Skeletal muscle cell (primary cell): ENCODE data around the gene TUBB.

Source experiments
- DNase-seq: peaks from one replicate; pipeline ENCODE4 v3.0.0-alpha.2; 2010; ENCODE audit warnings: low read depth
- H3K4me3 ChIP-seq: 2 replicates; pipeline ENCODE4 v1.5.1; 2011; ENCODE audit warnings: low read depth, mild to moderate bottlenecking, control low read depth, low read length, moderate library complexity

Gene TUBB

GRCh38 chr6:30719791-30720737, at the start of gene TUBB:
Gene TUBB (plus strand): TSS chr6:30720352. CDS start chr6:30720507, 155 bp downstream.
- peak; percentile 95 for DNase-seq
- peak within 1 kb of the TSS; percentile 98 for H3K4me3 ChIP-seq

- no peak for DNase-seq
- H3K4me3 ChIP-seq: no peak overlapping the region
These were observed 49.2 kb upstream of the TUBB start for GRCh38 chr6:30670760-30671527.

- peak within 1 kb of the TSS; percentile 99 for H3K4me3 ChIP-seq
- peak; percentile 95 for DNase-seq
These were observed 47.5 kb upstream of the TUBB start, which contains the start of gene DHX16 for GRCh38 chr6:30672445-30673253. Gene DHX16 (minus strand): TSS chr6:30673006. CDS start chr6:30672841, 165 bp downstream.

- no peak for DNase-seq
- H3K4me3 ChIP-seq: no peak overlapping the region
These were observed 43.4 kb upstream of the TUBB start for GRCh38 chr6:30676660-30677285.

GRCh38 chr6:30678964-30679726, 41.0 kb upstream of the TUBB start:
- DNase-seq: no peak
- peak overlapping the region; percentile 28 for H3K4me3 ChIP-seq

GRCh38 chr6:30679765-30680535, 40.2 kb upstream of the TUBB start:
- H3K4me3 ChIP-seq: peak overlapping the region; percentile 28

GRCh38 chr6:30681766-30682142, 38.4 kb upstream of the TUBB start:
- DNase-seq: no peak

More at GRCh38 chr6:30679765-30680535, 40.2 kb upstream of the TUBB start:
- DNase-seq: no peak

GRCh38 chr6:30682143-30683117, 37.7 kb upstream of the TUBB start:
- peak overlapping the region; percentile 90 for H3K4me3 ChIP-seq
- DNase-seq: peak; percentile 66

More at GRCh38 chr6:30681766-30682142, 38.4 kb upstream of the TUBB start:
- H3K4me3 ChIP-seq: peak overlapping the region; percentile 90

GRCh38 chr6:30683183-30683979, 36.8 kb upstream of the TUBB start:
- H3K4me3 ChIP-seq: peak overlapping the region; percentile 90
- no peak for DNase-seq

GRCh38 chr6:30683980-30684338, 36.2 kb upstream of the TUBB start:
- no peak for DNase-seq
- peak overlapping the region; percentile 90 for H3K4me3 ChIP-seq

- peak overlapping the region; percentile 90 for H3K4me3 ChIP-seq
- DNase-seq: no peak
These were observed 35.6 kb upstream of the TUBB start for GRCh38 chr6:30684386-30685156.

GRCh38 chr6:30685157-30686008, 34.8 kb upstream of the TUBB start:
- H3K4me3 ChIP-seq: peak overlapping the region; percentile 90
- no peak for DNase-seq

- DNase-seq: no peak
- peak within 1 kb of the TSS; percentile 90 for H3K4me3 ChIP-seq
These were observed 33.9 kb upstream of the TUBB start, which contains the start of gene PPP1R18 for GRCh38 chr6:30686009-30686907. Gene PPP1R18 (minus strand): TSS chr6:30686645. CDS start chr6:30686018, 627 bp downstream.
